HG03066 (cell line): ENCODE results near the gene DNAH3.
"Not testable (repeated sequence)": the region's sequence is repeated elsewhere in the genome, so short reads cannot be mapped to it uniquely, and the experiment has no call there.

ENCODE experiments used
- ATAC-seq: cut with Tn5 transposase; IDR thresholded peaks from one replicate; pipeline ENCODE4 v1.9.1; 2021; ENCODE audit warnings: low read depth; ENCODE audit not compliant: unreplicated experiment

Gene DNAH3

DNA sequence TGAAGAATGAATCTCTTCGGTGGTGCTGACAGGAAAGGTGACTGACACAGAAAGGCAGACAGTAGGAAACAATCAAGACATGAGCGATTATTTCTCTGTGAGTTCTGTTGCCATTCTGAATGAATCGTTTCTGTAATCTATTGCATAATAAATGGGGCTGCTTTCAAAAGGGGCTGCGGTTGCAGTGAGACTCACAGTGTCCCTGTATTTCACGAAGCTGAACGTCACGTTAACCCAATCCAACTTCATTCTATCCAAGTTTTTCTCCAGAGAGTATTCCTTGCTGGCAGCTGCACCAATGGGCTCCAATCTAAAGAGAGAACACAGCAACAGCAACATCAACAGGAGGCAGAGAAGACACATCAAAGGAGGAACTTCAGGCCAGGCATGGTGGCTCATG, 75.4 kb downstream of the DNAH3 start:
- ATAC-seq, result no peak

DNA sequence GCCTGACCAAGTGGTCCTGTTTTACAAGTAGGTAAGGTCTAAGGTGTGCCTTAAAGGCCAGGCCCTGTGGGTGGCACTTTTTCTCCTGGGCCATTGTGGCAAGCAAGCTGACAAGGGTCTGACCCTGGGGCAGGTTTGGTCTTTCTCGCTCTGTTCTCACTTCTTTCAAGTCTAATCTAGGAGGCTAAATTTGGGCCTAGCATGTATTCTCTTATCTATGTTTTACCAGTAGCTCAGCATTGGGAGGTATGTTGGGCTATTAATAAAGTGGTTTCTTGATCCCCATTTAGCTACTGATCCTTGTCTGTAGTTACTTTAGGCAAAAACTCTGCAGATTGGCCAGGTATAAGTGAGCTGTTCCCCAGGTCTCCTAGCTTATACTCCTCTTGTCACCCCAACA, 77.7 kb downstream of the DNAH3 start:
- ATAC-seq, result no peak

DNA sequence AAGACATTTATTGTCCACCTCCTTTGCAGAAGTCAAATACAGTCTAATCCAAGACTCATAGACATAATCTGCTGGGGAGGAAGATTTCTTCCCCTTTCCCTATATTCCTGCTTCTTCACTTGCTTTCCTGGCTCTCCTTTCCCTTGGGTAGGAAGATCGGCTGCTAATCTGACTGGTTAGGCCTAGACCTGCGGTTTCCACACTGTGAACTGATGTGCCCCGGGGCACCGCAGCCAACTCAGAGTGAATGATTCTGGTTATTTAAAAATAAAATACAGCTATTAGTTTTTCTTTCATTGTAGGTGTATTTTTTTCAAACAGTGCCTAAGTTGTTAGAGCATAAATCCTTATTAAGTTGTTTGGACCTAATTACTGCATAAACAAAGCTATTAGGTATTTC, 78.9 kb downstream of the DNAH3 start:
- ATAC-seq, result no peak

DNA sequence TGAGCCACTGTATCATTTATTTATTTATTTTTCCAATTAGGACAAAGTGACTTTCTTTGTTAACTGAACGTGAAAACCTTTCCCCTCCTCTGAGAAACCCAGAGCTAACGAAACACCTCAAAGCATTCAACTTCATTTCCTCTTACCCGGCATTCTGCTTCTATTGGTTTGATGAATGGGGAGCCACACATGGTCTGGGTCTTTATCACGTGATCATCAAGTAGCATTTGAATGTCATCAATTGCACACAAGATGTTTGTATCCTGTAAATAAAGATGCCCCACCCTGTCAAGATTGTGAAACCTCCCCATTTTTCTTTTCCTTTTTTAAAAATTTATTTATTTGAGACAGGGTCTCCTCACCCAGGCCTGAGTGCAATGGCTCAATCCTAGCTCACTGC, 80.1 kb downstream of the DNAH3 start:
- ATAC-seq, result no peak

GRCh38 chr16:21069986-21070385, 80.7 kb downstream of the DNAH3 start:
- ATAC-seq, result no peak

DNA sequence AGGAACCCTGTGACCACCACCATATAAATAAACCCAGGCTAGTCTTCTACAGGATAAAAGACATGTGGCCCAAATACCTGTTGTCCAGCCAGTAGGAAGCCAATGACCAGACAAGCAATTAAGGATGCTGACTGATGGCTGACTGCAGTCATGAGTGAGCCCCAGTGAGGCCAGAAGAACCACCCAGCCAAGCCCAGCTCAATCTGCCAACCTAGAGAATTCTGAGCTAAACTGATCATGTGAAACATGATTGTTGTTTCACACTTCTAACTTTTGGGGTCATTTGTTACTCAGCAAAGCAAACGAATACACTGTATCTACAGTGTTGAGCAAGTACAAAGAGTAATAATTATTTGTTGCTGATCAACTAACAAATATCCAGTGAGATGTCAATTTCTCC, 86.4 kb downstream of the DNAH3 start:
- ATAC-seq, result no peak

DNA sequence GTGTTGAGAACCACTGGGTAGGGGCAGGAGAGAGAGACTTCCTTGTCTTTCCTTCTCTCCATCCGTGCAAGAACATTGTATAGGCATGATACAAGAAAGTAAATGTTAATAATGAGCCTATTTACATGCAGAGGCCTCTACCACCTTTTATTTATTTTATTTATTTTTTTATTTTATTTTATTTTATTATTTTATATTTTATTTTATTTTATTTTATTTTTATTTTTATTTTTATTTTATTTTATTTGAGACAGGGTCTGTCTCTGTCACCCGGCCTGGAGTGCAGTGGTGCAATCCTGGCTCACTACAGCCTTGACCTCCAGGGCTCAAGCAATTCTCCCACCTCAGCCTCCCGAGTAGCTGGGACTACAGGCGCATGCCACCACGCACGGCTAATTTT, 87.3 kb downstream of the DNAH3 start:
- not testable (repeated sequence) for ATAC-seq

GRCh38 chr16:21060027-21060510, 90.6 kb downstream of the DNAH3 start:
- no peak for ATAC-seq

DNA sequence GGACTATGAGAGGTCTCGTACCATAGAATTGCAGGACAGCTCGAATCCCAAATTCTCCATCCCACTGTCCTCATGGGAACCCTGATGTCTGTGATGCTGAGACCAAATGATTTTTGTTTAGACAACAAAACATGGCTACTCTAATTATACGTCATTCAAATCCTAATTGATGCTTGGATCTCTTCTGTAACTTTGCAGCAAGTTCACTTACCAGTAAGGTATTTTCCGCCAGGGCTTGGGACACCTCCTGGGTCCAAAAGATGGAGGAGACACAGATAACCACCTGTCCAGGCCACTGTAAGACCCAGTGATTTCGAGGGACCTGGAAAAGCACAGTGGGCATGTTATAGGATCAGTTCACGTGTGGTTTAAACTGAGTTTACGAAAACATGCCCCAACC, 92.8 kb downstream of the DNAH3 start:
- ATAC-seq, result no peak

DNA sequence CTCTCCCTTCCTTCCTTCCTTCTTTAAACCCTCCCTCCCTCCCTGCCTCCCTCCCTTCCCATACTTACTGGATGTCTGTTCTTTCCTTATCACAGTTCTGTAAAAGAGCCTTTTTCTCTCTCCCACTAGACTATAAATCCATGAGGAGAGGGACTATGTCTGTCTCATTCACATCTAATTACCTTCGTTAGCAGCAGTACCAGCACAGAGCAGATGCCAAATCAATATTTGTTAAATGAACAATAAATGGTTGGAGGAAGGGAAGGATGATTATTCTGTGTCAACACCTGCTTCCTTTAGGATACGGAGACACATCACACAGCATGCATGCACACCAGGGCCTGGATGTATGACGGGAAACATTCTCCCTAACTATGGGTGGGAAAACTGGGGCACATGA, 94.2 kb downstream of the DNAH3 start:
- ATAC-seq, result no peak

DNA sequence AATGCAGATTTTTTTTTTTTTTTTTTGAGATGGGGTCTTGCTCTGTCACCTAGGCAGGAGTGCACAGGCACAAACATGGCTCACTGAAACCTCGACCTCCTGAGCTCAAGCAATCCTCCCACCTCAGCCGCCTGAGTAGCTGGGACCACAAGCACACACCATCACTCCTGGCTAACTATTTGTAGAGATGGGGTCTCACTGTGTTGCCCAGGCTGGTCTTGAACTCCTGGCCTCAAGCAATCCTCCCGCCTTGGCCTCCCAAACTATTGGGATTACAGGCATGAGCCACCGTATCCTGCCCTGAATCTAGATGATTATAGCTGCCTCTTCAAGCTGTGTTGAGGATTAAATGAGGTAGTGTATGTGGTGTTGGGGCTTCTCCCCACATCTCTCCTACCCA, 94.9 kb downstream of the DNAH3 start:
- ATAC-seq, result not testable (repeated sequence)

DNA sequence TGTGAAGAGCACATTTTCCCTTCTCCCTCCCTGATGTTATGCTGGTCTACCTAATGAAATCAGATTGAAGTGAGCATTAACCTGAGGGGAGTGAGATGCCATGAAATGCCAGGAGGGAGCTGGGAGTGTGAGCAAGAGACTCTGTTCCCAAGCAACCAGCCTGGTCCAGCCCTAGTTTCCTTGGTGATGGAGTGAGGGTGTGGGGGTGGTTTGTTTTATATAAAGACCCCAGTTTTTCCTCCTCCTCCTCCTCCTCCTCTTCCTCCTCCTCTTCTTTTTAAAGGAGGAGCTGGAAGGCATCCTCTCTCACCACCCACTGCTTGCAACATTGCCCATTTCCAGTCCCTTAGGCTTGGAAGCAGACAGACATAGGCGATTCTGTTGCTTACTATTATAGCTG, 97.1 kb downstream of the DNAH3 start:
- ATAC-seq, result no peak

DNA sequence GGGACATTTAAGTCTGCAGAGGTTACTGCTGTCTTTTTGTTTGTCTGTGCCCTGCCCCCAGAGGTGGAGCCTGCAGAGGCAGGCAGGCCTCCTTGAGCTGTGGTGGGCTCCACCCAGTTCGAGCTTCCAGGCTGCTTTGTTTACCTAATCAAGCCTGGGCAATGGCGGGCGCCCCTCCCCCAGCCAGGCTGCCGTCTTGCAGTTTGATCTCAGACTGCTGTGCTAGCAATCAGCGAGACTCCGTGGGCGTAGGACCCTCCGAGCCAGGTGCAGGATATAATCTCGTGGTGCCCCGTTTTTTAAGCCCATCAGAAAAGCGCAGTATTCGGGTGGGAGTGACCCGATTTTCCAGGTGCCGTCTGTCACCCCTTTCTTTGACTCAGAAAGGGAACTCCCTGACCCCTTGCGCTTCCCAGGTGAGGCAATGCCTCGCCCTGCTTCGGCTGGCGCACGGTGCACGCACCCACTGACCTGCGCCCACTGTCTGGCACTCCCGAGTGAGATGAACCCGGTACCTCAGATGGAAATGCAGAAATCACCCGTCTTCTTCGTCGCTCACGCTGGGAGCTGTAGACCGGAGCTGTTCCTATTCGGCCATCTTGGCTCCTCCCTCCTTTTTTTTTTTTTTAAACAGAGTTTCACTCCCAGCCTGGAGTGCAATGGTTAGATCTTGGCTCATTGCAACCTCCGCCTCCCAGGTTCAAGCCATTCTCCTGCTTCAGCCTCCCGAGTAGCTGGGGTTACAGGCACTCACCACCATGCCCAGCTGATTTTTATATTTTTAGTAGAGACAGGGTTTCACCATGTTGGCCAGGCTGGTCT, 102.3 kb downstream of the DNAH3 start:
- ATAC-seq, result not testable (repeated sequence)

DNA sequence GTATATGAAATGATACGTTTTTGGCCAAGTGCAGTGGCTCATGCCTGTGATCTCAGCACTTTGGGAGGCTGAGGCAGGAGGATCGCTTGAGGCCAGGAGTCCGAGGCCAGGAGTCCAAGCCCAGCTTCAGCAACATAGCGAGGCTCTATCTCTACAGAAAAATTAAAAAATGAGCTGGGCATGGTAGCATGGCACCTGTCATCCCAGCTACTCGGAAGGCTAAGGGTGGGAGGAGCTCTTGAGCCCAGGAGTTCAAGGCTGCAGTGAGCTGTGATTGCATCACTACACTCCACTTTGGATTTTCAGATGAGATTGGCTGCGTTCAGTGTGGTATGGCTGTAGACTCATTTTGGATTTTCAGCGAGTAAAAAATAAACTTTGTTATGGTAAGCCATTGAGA, 112.4 kb downstream of the DNAH3 start:
- ATAC-seq, result no peak

DNA sequence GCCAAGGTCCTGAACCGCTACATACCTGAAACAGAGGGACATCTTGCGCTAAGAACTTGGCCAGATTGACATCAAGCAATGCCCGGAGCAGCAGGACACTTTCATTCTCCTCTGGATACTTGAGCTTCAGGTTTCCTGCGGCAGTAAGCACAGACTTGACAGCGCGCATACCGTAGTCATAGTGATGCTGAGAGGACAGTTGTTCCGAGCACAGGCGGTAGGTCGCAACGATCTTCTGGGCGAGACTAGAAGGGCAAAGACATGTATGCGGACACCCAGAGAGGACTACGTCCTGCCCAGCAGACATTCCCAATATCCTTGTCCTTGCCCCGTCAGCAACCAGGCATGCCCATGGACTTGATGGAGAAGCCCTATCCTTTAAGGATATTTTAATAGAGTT, 112.9 kb downstream of the DNAH3 start:
- no peak for ATAC-seq

GRCh38 chr16:21037168-21037567, 113.5 kb downstream of the DNAH3 start:
- ATAC-seq, result no peak

DNA sequence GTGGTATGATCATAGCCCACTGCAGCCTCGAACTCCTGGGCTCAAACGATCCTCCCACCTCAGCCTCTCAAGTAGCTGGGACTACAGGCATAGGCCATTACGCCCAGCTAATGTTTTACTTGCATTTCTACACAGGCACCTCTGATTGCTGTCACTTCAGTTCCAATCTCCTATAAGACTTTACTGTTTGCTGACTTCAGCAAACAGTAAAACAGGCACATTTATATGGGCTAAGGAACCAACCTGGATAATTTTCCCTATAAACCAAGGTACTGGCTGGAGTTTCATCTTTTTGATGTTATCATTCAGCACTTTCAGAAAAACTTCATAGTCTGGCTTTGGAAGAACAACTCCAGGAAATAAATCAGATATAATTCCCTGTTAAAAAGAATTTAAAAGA, 114.2 kb downstream of the DNAH3 start:
- ATAC-seq, result no peak

DNA sequence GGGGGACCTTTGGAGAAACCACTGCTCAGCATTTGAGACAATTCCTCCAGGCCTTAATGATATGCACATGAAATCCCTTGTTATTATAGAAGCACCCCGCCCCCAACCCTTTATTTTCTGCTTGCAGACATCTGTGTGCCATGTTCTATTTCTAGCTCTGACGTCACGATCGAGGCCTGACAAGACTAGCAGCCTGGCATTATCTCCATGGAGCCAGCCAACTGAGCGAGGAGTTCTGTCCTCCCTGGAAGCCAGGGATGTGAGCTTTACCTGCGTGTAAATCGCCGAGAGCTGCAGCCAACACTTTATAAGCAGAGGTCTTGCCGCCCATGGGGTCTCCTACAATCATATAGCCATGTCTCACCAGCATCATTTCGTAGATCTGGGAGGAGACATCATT, 116.9 kb downstream of the DNAH3 start:
- ATAC-seq, result no peak

DNA sequence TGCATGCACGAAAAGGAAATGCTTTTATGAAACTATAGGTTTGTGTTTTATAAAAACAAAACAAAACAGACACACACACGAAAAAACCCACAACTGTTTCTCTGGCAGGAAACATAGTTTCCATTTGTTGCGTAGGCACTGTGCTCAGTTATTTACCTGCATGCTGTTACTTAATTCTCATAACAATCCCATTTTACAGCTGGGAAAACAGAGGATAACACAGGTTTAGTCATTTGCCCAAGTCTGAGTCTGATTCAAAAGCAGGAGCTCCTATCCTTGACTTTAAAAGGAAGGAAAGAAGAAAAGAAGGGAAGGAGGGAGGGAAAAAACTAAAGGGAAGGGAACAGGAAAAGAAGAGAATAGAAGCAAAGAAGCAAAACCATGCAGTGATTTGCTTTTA, 117.4 kb downstream of the DNAH3 start:
- ATAC-seq, result no peak

GRCh38 chr16:21028728-21029127, 121.9 kb downstream of the DNAH3 start:
- no peak for ATAC-seq

GRCh38 chr16:21026846-21027245, 123.8 kb downstream of the DNAH3 start:
- ATAC-seq, result no peak

DNA sequence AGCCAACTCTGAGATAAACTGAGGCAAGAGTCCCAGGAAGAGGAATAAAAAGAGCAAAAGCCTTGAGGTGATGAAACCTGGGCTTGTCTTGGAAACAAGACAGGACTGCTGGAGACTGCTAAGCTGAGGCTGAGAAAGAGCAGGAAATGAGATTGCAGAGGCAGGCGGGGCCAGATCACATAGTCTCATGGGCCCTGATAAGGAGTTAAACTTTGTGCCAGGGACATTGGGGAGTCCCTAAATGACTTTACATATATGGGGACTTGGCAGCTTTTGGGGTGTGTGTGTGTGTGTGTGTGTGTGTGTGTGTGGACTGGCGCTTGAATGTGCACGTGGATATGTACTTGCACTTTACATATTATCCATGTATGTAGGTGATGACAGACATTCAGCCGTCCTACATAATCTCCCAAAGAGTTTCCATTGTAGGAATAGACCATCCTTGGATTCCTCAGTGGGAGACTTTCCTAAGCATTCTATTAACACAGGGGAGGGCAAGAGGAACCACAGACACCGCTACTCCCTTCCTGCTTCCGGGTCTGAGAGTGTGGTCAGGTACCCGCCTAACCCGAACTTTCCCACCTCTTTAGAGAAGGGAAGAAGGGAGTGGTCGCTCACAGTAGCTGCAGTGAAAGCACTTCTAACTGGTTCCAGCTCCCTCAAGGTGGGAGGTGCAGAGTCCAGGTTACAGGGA, 127.0 kb downstream of the DNAH3 start:
- ATAC-seq, result no peak
